Gastroesophageal sphincter (tissue), 3 donors: ENCODE results near the gene DCLK2.

ENCODE experiments used
- CTCF ChIP-seq, 4 experiments: fragments of 200-600 bp in 2 of 4; fragments of 450-650 bp in 2 of 4; sonication (generic) in 1 of 4; IDR thresholded peaks; one replicate each; pipeline ENCODE4 v1.5.1; 2017 to 2019; ENCODE audit warnings: antibody characterized with exemption in 4 of 4, mild to moderate bottlenecking in 2 of 4, moderate library complexity in 2 of 4
- EP300 ChIP-seq: sonication (generic); formaldehyde crosslinking; IDR thresholded peaks from one replicate; pipeline ENCODE4 v1.6.1; 2017; ENCODE audit warnings: antibody characterized with exemption, mild to moderate bottlenecking
- POLR2A ChIP-seq, 2 donors: fragments of 450-650 bp; IDR thresholded peaks; one replicate each; pipeline ENCODE4 v1.6.1; 2017; ENCODE audit warnings: antibody characterized with exemption in 2 of 2, mild to moderate bottlenecking in 2 of 2, moderate library complexity in 1 of 2
- POLR2AphosphoS5 ChIP-seq: sonication (generic); formaldehyde crosslinking; IDR thresholded peaks from one replicate; pipeline ENCODE4 v1.6.1; 2017; ENCODE audit warnings: antibody characterized with exemption

GRCh38 chr4:150087006-150087405 lies 8.8 kb downstream of the DCLK2 start:
- TF ChIP-seq POLR2AphosphoS5, result no peak
- no peak for TF ChIP-seq CTCF (IDR thresholded peaks at IDR 0.05)
- no peak for TF ChIP-seq POLR2A (IDR thresholded peaks at IDR 0.05)
- no peak for TF ChIP-seq EP300
